WTC11 (cell line): ENCODE results near the gene CIB2. TPM values are rescaled to one million over a fixed set of nuclear protein-coding genes. Genes with fewer than 3 reads are reported as not detected.

Experiments used
- ATAC-seq: fragments of 200-7000 bp; cut with Tn5 transposase; 2 replicates; pipeline ENCODE4 v1.10.0; 2021; ENCODE audit warnings: mild to moderate bottlenecking, moderate library complexity
- CTCF ChIA-PET: fragments of 300-600 bp; sonication (Branson Sonifier 250); formaldehyde crosslinking; loops from one replicate; lab custom pipeline; 2021; ENCODE audit warnings: antibody characterized with exemption; lab: Charles Lee
- POLR2A ChIA-PET: fragments of 350-600 bp; sonication (Branson Sonifier 250); formaldehyde crosslinking; loops from one replicate; lab custom pipeline; 2021; ENCODE audit warnings: antibody characterized with exemption; lab: Charles Lee
- DNase-seq: peaks from one replicate; pipeline ENCODE4 v3.0.0; 2021; ENCODE audit warnings: low spot score
- H3K27ac Mint-ChIP-seq: 2 replicates; pipeline ENCODE4 v1.8.0; 2021; ENCODE audit warnings: mixed read lengths
- H3K27me3 Mint-ChIP-seq: 2 replicates; pipeline ENCODE4 v1.8.0; 2021; ENCODE audit warnings: low read depth, mild to moderate bottlenecking, moderate library complexity, mixed read lengths
- H3K36me3 Mint-ChIP-seq: 2 replicates; pipeline ENCODE4 v1.8.0; 2021; ENCODE audit warnings: mixed read lengths
- H3K4me1 Mint-ChIP-seq: 2 replicates; pipeline ENCODE4 v1.8.0; 2022; ENCODE audit warnings: mixed read lengths
- H3K4me3 Mint-ChIP-seq: 2 replicates; pipeline ENCODE4 v1.8.0; 2021; ENCODE audit warnings: mild to moderate bottlenecking, moderate library complexity, mixed read lengths
- H3K9me3 Mint-ChIP-seq: 2 replicates; pipeline ENCODE4 v1.8.0; 2021; ENCODE audit warnings: mixed read lengths
- CREB1 ChIP-seq: sonication (generic); formaldehyde crosslinking; IDR thresholded peaks from 2 replicates; pipeline ENCODE4 v1.8.0; 2023; ENCODE audit warnings: mild to moderate bottlenecking, missing genetic modification reagents
- FOXK1 ChIP-seq: sonication (generic); formaldehyde crosslinking; IDR thresholded peaks from 2 replicates; pipeline ENCODE4 v1.8.0; 2022; ENCODE audit warnings: mild to moderate bottlenecking, moderate library complexity, missing genetic modification reagents
- FOXP1 ChIP-seq: sonication (generic); formaldehyde crosslinking; IDR thresholded peaks from 2 replicates; pipeline ENCODE4 v1.8.0; 2022; ENCODE audit warnings: missing genetic modification reagents, mild to moderate bottlenecking, moderate library complexity, borderline replicate concordance
- IRF2 ChIP-seq: sonication (generic); formaldehyde crosslinking; IDR thresholded peaks from 2 replicates; pipeline ENCODE4 v1.8.0; 2022; ENCODE audit warnings: low read depth, missing genetic modification reagents, borderline replicate concordance
- NFYB ChIP-seq: sonication (generic); formaldehyde crosslinking; conservative IDR thresholded peaks from 2 replicates; pipeline ENCODE4 v1.8.0; 2022; ENCODE audit warnings: low read depth, missing genetic modification reagents
- NR1H2 ChIP-seq: sonication (generic); formaldehyde crosslinking; IDR thresholded peaks from 2 replicates; pipeline ENCODE4 v1.9.0; 2021; ENCODE audit warnings: mild to moderate bottlenecking, moderate library complexity, missing genetic modification reagents
- NR3C1 ChIP-seq: sonication (generic); formaldehyde crosslinking; conservative IDR thresholded peaks from 2 replicates; pipeline ENCODE4 v1.8.1; 2023; ENCODE audit warnings: low read depth, mild to moderate bottlenecking, missing genetic modification reagents
- OVOL2 ChIP-seq: fragments of 250-450 bp; sonication (Bioruptor Pico); IDR thresholded peaks from 2 replicates; pipeline ENCODE4 v1.9.0; 2021; ENCODE audit warnings: mild to moderate bottlenecking, borderline replicate concordance
- RORB ChIP-seq: fragments of 250-450 bp; sonication (Bioruptor Pico); IDR thresholded peaks from 2 replicates; pipeline ENCODE4 v1.9.0; 2021; ENCODE audit warnings: mild to moderate bottlenecking
- SMAD4 ChIP-seq: sonication (generic); formaldehyde crosslinking; IDR thresholded peaks from 2 replicates; pipeline ENCODE4 v1.8.0; 2022; ENCODE audit warnings: mild to moderate bottlenecking, missing genetic modification reagents
- TEAD1 ChIP-seq: sonication (generic); formaldehyde crosslinking; IDR thresholded peaks from 2 replicates; pipeline ENCODE4 v1.8.0; 2022; ENCODE audit warnings: mild to moderate bottlenecking, missing genetic modification reagents
- ZBTB21 ChIP-seq: sonication (generic); formaldehyde crosslinking; IDR thresholded peaks from 2 replicates; pipeline ENCODE4 v1.8.1; 2023; ENCODE audit warnings: mild to moderate bottlenecking, missing genetic modification reagents, borderline replicate concordance
- ZNF138 ChIP-seq: sonication (generic); formaldehyde crosslinking; conservative IDR thresholded peaks from 2 replicates; pipeline ENCODE4 v1.8.1; 2022; ENCODE audit warnings: mild to moderate bottlenecking, moderate library complexity, missing genetic modification reagents
- total RNA-seq: library from RNA; stranded (reverse); gene quantifications from 3 replicates; pipeline ENCODE4 v1.2.3, GENCODE V29; 2021
- TF ChIP-seq, protein P1 (sequence below): sonication (generic); formaldehyde crosslinking; IDR thresholded peaks from 2 replicates; pipeline ENCODE4 v1.8.1; 2023; ENCODE audit warnings: mild to moderate bottlenecking, missing genetic modification reagents
- TF ChIP-seq, protein P2 (sequence below): sonication (generic); formaldehyde crosslinking; IDR thresholded peaks from 2 replicates; pipeline ENCODE4 v1.8.1; 2023; ENCODE audit warnings: mild to moderate bottlenecking, missing genetic modification reagents
- TF ChIP-seq, protein P3 (sequence below): sonication (generic); formaldehyde crosslinking; IDR thresholded peaks from 2 replicates; pipeline ENCODE4 v1.8.0; 2023; ENCODE audit warnings: missing genetic modification reagents
- TF ChIP-seq, protein P4 (sequence below): sonication (generic); formaldehyde crosslinking; conservative IDR thresholded peaks from 2 replicates; pipeline ENCODE4 v1.8.1; 2023; ENCODE audit warnings: mild to moderate bottlenecking, low read depth, missing genetic modification reagents, moderate library complexity
- TF ChIP-seq, protein P5 (sequence below): sonication (generic); formaldehyde crosslinking; IDR thresholded peaks from 2 replicates; pipeline ENCODE4 v1.8.1; 2022; ENCODE audit warnings: low read depth, mild to moderate bottlenecking, moderate library complexity, missing genetic modification reagents, borderline replicate concordance
- TF ChIP-seq, protein P6 (sequence below): sonication (generic); formaldehyde crosslinking; IDR thresholded peaks from 2 replicates; pipeline ENCODE4 v1.8.0; 2022; ENCODE audit warnings: mild to moderate bottlenecking, missing genetic modification reagents

The CIB2 gene
- total RNA-seq, 1 experiment from 2014 or later: 45.2 TPM

DNA sequence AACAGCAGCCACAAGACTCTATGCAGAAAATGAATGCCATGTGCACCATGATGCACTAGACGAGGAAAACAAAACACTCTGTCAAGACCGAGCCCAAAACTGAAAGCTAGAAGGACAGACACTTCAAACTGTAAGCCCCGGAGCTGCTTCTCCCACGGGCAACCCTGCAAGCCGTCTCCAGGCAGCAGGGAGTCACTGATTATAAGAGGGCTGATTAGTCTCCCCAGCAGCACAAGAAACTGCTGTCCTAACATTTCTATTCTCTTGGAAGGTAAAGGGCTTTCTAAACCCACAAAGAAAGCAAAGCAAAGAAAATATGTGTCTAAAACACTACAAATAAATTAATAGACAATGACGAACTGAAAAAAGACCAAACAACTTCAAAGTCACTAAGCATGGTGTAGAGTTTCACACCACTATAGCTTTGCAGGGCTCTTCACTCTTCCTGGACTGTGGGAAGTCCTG, 69.2 kb downstream of the CIB2 start:
- POLR2A ChIA-PET: interaction anchor here (0.8 kb wide), 1 partner anchor 14 kb away, joined by 3 read pairs; no protein-coding TSS in a partner anchor

DNA sequence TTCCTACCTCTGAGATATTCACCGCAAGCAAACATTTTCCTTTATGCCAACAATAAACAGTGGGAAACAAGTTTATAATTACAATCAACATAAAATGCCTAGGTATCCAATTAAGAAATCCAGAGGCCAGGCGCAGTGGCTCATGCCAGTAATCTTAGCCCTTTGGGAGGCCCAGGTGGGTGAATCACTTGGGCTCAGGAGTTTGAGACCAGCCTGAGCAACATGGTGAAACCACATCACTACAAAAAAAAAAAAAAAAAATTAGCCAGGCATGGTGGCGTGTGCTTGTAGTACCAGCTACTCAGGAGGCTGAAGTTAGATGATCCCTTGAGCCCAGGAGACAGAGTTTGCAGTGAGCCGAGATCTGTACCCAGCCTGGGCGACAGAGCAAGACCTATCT, 71.0 kb downstream of the CIB2 start:
- H3K4me1 Mint-ChIP-seq: peaks cover 19% of the 10 kb centered on the region
- CTCF ChIA-PET: interaction anchor here (0.6 kb wide), 1 partner anchor 48 kb away, joined by 3 read pairs; no protein-coding TSS in a partner anchor
- no peaks in the 10 kb centered on the region for H3K36me3 Mint-ChIP-seq
- no peak for TF ChIP-seq FOXP1 (CRISPR knock-in tag)
- TF ChIP-seq, protein P1, sequence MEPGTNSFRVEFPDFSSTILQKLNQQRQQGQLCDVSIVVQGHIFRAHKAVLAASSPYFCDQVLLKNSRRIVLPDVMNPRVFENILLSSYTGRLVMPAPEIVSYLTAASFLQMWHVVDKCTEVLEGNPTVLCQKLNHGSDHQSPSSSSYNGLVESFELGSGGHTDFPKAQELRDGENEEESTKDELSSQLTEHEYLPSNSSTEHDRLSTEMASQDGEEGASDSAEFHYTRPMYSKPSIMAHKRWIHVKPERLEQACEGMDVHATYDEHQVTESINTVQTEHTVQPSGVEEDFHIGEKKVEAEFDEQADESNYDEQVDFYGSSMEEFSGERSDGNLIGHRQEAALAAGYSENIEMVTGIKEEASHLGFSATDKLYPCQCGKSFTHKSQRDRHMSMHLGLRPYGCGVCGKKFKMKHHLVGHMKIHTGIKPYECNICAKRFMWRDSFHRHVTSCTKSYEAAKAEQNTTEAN (CRISPR knock-in tag): no peak
- no peaks in the 10 kb centered on the region for H3K27me3 Mint-ChIP-seq
- no peak for DNase-seq
- ATAC-seq: no peak
- no peak overlapping the region for H3K27ac Mint-ChIP-seq
- no peaks in the 10 kb centered on the region for H3K9me3 Mint-ChIP-seq
- H3K4me3 Mint-ChIP-seq: no peak overlapping the region
- POLR2A ChIA-PET: no interaction called here

More for the DNA sequence above, 69.2 kb downstream of the CIB2 start:
- Mint-ChIP-seq H3K27me3 (no peaks in the 10 kb centered on the region), H3K4me3 (no peak overlapping the region), H3K36me3 (no peaks in the 10 kb centered on the region), H3K4me1 (peaks cover 8% of the 10 kb centered on the region), H3K27ac (no peak overlapping the region), H3K9me3 (no peaks in the 10 kb centered on the region)
- no peak for TF ChIP-seq NFYB (CRISPR knock-in tag)
- no peak for TF ChIP-seq TEAD1 (CRISPR knock-in tag)
- TF ChIP-seq CREB1 (CRISPR knock-in tag): no peak
- TF ChIP-seq, protein P2, sequence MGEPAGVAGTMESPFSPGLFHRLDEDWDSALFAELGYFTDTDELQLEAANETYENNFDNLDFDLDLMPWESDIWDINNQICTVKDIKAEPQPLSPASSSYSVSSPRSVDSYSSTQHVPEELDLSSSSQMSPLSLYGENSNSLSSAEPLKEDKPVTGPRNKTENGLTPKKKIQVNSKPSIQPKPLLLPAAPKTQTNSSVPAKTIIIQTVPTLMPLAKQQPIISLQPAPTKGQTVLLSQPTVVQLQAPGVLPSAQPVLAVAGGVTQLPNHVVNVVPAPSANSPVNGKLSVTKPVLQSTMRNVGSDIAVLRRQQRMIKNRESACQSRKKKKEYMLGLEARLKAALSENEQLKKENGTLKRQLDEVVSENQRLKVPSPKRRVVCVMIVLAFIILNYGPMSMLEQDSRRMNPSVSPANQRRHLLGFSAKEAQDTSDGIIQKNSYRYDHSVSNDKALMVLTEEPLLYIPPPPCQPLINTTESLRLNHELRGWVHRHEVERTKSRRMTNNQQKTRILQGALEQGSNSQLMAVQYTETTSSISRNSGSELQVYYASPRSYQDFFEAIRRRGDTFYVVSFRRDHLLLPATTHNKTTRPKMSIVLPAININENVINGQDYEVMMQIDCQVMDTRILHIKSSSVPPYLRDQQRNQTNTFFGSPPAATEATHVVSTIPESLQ (CRISPR knock-in tag): no peak
- TF ChIP-seq NR3C1: no peak
- TF ChIP-seq IRF2 (CRISPR knock-in tag): no peak
- TF ChIP-seq, protein P3, sequence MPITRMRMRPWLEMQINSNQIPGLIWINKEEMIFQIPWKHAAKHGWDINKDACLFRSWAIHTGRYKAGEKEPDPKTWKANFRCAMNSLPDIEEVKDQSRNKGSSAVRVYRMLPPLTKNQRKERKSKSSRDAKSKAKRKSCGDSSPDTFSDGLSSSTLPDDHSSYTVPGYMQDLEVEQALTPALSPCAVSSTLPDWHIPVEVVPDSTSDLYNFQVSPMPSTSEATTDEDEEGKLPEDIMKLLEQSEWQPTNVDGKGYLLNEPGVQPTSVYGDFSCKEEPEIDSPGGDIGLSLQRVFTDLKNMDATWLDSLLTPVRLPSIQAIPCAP (CRISPR knock-in tag): no peak
- TF ChIP-seq, protein P4, sequence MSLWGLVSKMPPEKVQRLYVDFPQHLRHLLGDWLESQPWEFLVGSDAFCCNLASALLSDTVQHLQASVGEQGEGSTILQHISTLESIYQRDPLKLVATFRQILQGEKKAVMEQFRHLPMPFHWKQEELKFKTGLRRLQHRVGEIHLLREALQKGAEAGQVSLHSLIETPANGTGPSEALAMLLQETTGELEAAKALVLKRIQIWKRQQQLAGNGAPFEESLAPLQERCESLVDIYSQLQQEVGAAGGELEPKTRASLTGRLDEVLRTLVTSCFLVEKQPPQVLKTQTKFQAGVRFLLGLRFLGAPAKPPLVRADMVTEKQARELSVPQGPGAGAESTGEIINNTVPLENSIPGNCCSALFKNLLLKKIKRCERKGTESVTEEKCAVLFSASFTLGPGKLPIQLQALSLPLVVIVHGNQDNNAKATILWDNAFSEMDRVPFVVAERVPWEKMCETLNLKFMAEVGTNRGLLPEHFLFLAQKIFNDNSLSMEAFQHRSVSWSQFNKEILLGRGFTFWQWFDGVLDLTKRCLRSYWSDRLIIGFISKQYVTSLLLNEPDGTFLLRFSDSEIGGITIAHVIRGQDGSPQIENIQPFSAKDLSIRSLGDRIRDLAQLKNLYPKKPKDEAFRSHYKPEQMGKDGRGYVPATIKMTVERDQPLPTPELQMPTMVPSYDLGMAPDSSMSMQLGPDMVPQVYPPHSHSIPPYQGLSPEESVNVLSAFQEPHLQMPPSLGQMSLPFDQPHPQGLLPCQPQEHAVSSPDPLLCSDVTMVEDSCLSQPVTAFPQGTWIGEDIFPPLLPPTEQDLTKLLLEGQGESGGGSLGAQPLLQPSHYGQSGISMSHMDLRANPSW (CRISPR knock-in tag): no peak
- TF ChIP-seq, protein P5, sequence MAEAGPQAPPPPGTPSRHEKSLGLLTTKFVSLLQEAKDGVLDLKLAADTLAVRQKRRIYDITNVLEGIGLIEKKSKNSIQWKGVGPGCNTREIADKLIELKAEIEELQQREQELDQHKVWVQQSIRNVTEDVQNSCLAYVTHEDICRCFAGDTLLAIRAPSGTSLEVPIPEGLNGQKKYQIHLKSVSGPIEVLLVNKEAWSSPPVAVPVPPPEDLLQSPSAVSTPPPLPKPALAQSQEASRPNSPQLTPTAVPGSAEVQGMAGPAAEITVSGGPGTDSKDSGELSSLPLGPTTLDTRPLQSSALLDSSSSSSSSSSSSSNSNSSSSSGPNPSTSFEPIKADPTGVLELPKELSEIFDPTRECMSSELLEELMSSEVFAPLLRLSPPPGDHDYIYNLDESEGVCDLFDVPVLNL (CRISPR knock-in tag): no peak
- ATAC-seq: no peak
- DNase-seq: peak; percentile 7
- CTCF ChIA-PET: interaction anchor here (0.8 to 2.1 kb wide), 7 partner anchors 9 to 445 kb away, joined by 3 to 9 read pairs (median 4); no protein-coding TSS in a partner anchor

DNA sequence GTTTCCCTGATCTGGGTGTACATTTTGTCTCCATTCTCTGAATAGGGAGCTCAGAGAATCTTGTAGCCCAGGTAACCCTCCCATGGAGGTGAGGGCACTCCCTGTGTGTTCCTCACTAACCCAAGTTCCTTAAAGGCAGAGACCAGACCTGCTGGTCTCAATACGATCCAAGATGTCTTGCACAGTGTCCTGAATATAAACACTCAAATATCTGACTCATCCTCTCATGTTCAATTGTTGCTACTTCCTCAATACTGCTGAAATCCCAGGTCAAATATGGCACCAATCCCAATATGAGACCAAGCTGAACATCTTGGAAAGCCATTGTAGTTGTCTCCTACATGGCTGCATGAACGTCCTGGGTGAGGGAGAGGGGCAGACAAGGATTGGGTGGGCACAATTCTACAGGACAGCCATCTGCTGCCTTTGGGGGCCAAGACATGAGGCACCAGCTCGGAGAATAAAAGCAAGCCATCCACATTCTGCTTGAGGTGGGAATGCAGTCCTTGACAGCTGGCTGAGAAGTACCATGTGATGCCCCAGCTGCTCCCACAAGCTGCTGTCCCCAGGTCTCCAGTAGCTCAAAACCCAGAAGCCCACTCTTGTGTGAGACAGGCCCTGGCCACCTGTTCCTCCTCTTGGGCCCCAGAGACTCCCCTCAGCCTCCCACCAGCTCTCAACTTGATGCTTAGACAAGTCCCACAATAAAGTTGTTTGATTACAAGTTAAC, 72.0 kb downstream of the CIB2 start:
- DNase-seq: peak; percentile 4
- Mint-ChIP-seq H3K27ac (peak overlapping the region; percentile 17; the same call in 1 of the 2 replicates), H3K4me1 (peaks cover 19% of the 10 kb centered on the region), H3K9me3 (no peaks in the 10 kb centered on the region), H3K27me3 (no peaks in the 10 kb centered on the region), H3K4me3 (no peak overlapping the region), H3K36me3 (no peaks in the 10 kb centered on the region)
- POLR2A ChIA-PET: no interaction called here
- CTCF ChIA-PET: interaction anchor here (1.3 to 1.5 kb wide), 2 partner anchors 49 to 150 kb away, joined by 5 read pairs; no protein-coding TSS in a partner anchor
- ATAC-seq: no peak
- TF ChIP-seq RORB (CRISPR knock-in tag): no peak
- no peak for TF ChIP-seq SMAD4 (CRISPR knock-in tag)
- TF ChIP-seq, protein P6, sequence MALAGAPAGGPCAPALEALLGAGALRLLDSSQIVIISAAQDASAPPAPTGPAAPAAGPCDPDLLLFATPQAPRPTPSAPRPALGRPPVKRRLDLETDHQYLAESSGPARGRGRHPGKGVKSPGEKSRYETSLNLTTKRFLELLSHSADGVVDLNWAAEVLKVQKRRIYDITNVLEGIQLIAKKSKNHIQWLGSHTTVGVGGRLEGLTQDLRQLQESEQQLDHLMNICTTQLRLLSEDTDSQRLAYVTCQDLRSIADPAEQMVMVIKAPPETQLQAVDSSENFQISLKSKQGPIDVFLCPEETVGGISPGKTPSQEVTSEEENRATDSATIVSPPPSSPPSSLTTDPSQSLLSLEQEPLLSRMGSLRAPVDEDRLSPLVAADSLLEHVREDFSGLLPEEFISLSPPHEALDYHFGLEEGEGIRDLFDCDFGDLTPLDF: no peak
- no peak for TF ChIP-seq ZBTB21 (CRISPR knock-in tag)
- no peak for TF ChIP-seq FOXK1 (CRISPR knock-in tag)
- no peak for TF ChIP-seq OVOL2
- TF ChIP-seq NR1H2 (CRISPR knock-in tag): no peak
- no peak for TF ChIP-seq ZNF138 (CRISPR knock-in tag)
